Right renal cortex interstitium (tissue), 3 donors: ENCODE data around the gene ASH1L. TPM values are rescaled to one million over a fixed set of nuclear protein-coding genes. Genes with fewer than 3 reads are reported as not detected.
"Not testable (repeated sequence)": the region's sequence is repeated elsewhere in the genome, so short reads cannot be mapped to it uniquely, and the experiment has no call there.

Source experiments
- DNase-seq, 3 donors: peaks; one replicate each; pipeline ENCODE4 v3.0.0-alpha.2; 2013; ENCODE audit warnings: low read depth in 3 of 3, low spot score in 2 of 3
- polyA plus RNA-seq, 3 donors: library from polyadenylated mRNA; unstranded; fragments of 120-200 nt; gene quantifications; one replicate each; pipeline ENCODE4 v1.2.1, GENCODE V29; 2013; ENCODE audit not compliant: insufficient read length in 3 of 3

The ASH1L gene
- polyA plus RNA-seq, 3 donors = 38.4 to 43.9 (median 39.7) TPM

- DNase-seq = no peak
Measured at GRCh38 chr1:155334962-155335361, 227.6 kb downstream of the ASH1L start.

- no peak for DNase-seq
Measured at GRCh38 chr1:155329980-155330598, 232.5 kb downstream of the ASH1L start.

GRCh38 chr1:155328856-155329255 is 233.7 kb downstream of the ASH1L start:
- not testable (repeated sequence) for DNase-seq

- no peak for DNase-seq
Measured at GRCh38 chr1:155327981-155328380, 234.6 kb downstream of the ASH1L start.

GRCh38 chr1:155326631-155327037 is 236.0 kb downstream of the ASH1L start:
- no peak for DNase-seq

- DNase-seq = no peak
Measured at GRCh38 chr1:155326020-155326526, 236.5 kb downstream of the ASH1L start.

GRCh38 chr1:155325603-155325893 is 237.1 kb downstream of the ASH1L start:
- no peak for DNase-seq

- no peak for DNase-seq
Measured at GRCh38 chr1:155324717-155325602, 237.6 kb downstream of the ASH1L start.

- DNase-seq = peak in 2 of 3 donors; percentile 85 to 86
Measured at GRCh38 chr1:155324037-155324716, 238.4 kb downstream of the ASH1L start.

GRCh38 chr1:155323729-155324036 is 238.9 kb downstream of the ASH1L start:
- DNase-seq = no peak

GRCh38 chr1:155322953-155323728 is 239.5 kb downstream of the ASH1L start:
- DNase-seq = peak in 2 of 3 donors; percentile 81 to 83

GRCh38 chr1:155322571-155322952 is 240.0 kb downstream of the ASH1L start:
- DNase-seq = no peak

- no peak for DNase-seq
Measured at GRCh38 chr1:155321639-155322503, 240.7 kb downstream of the ASH1L start.

- no peak for DNase-seq
Measured at GRCh38 chr1:155320661-155321617, 241.7 kb downstream of the ASH1L start, which contains the start of gene RUSC1. Gene RUSC1, plus strand, starts transcription at chr1:155320894. Its CDS starts 880 bp downstream, at chr1:155321774.

- DNase-seq = no peak
Measured at GRCh38 chr1:155320252-155320651, 242.4 kb downstream of the ASH1L start.

- no peak for DNase-seq
Measured at GRCh38 chr1:155319536-155319935, 243.1 kb downstream of the ASH1L start.

- DNase-seq = no peak
Measured at GRCh38 chr1:155318082-155318481, 244.5 kb downstream of the ASH1L start.

GRCh38 chr1:155316922-155317321 is 245.7 kb downstream of the ASH1L start:
- no peak for DNase-seq

GRCh38 chr1:155313261-155313660 is 249.3 kb downstream of the ASH1L start:
- DNase-seq = no peak
